H1 (cell line): ENCODE data around the gene SLC13A3. TPM values are rescaled to one million over a fixed set of nuclear protein-coding genes. Genes with fewer than 3 reads are reported as not detected.

Experiments used
- CTCF ChIA-PET: fragments of 300-600 bp; sonication (Branson Sonifier 250); formaldehyde crosslinking; loops from one replicate; lab custom pipeline; 2021; ENCODE audit not compliant: partially characterized antibody; lab: Charles Lee
- POLR2A ChIA-PET: fragments of 300-600 bp; sonication (Branson Sonifier 250); formaldehyde crosslinking; loops from one replicate; lab custom pipeline; 2021; ENCODE audit warnings: inconsistent platforms; ENCODE audit not compliant: partially characterized antibody; lab: Charles Lee
- DNase-seq, 2 experiments: peaks; one replicate each; pipeline versions ENCODE4 v3.0.0 to v3.0.0-alpha.2; 2010 to 2022; ENCODE audit warnings: low spot score in 2 of 2, low read depth in 1 of 2, mixed read lengths in 1 of 2
- FAIRE-seq: peaks from 2 replicates; lab custom pipeline; 2011; peaks lifted over from hg19 to GRCh38; lab: Jason Lieb, UNC
- H2AFZ ChIP-seq: 2 replicates; pipeline ENCODE4 v1.8.1; 2012; ENCODE audit warnings: low read length, inconsistent platforms
- H2AK5ac ChIP-seq: 2 replicates; pipeline ENCODE4 v1.6.1; 2013; ENCODE audit warnings: low read depth, low read length
- H2BK120ac ChIP-seq: replicated peaks from 2 replicates; pipeline ENCODE3; 2013; ENCODE audit warnings: low read depth, low read length, inconsistent platforms
- H2BK12ac ChIP-seq: 2 replicates; pipeline ENCODE4 v1.6.1; 2013; ENCODE audit warnings: low read depth, low read length
- H2BK15ac ChIP-seq: 2 replicates; pipeline ENCODE4 v1.6.1; 2013; ENCODE audit warnings: low read length
- H2BK20ac ChIP-seq: 2 replicates; pipeline ENCODE4 v1.6.1; 2013; ENCODE audit warnings: low read length
- H2BK5ac ChIP-seq: 2 replicates; pipeline ENCODE4 v1.6.1; 2013; ENCODE audit warnings: low read depth, low read length
- H3K14ac ChIP-seq: 2 replicates; pipeline ENCODE4 v1.6.1; 2013; ENCODE audit warnings: inconsistent platforms; ENCODE audit not compliant: insufficient read length
- H3K18ac ChIP-seq: 2 replicates; pipeline ENCODE4 v1.6.1; 2013; ENCODE audit warnings: low read length; ENCODE audit errors: extremely low read depth
- H3K23ac ChIP-seq: 2 replicates; pipeline ENCODE4 v1.6.1; 2013; ENCODE audit warnings: inconsistent platforms; ENCODE audit not compliant: insufficient read length
- H3K23me2 ChIP-seq: 2 replicates; pipeline ENCODE4 v1.6.1; 2013; ENCODE audit warnings: low read depth, low read length
- H3K27ac ChIP-seq: 2 replicates; pipeline ENCODE4 v1.6.1; 2011; ENCODE audit warnings: low read depth, low read length, inconsistent platforms
- H3K27me3 ChIP-seq, 4 experiments: replicated peaks in 1 of 4; 1 replicate in 1 of 4; 2 replicates in 3 of 4; pipeline versions ENCODE4 v1.6.1 to v1.8.1; 2011 to 2013; ENCODE audit warnings: low read length in 3 of 4, mild to moderate bottlenecking in 3 of 4, inconsistent platforms in 2 of 4, mixed read lengths in 2 of 4, moderate library complexity in 1 of 4; ENCODE audit not compliant: control insufficient read depth in 3 of 4, insufficient read depth in 3 of 4; ENCODE audit errors: extremely low read depth in 1 of 4
- H3K36me3 ChIP-seq, 4 experiments: 2 replicates each; pipeline versions ENCODE4 v1.6.1 to v1.8.1; 2011 to 2013; ENCODE audit warnings: mild to moderate bottlenecking in 4 of 4, low read length in 3 of 4, moderate library complexity in 2 of 4, control low read depth in 1 of 4, inconsistent platforms in 1 of 4; ENCODE audit not compliant: insufficient read depth in 4 of 4, control insufficient read depth in 2 of 4
- H3K4ac ChIP-seq: replicated peaks from 2 replicates; pipeline ENCODE3; 2013; ENCODE audit warnings: low read length, low read depth, mixed read lengths, inconsistent platforms; ENCODE audit not compliant: insufficient read length
- H3K4me1 ChIP-seq, 4 experiments: replicated peaks in 1 of 4; 1 replicate in 1 of 4; 2 replicates in 3 of 4; pipeline versions ENCODE4 v1.6.1 to v1.8.1; 2011 to 2013; ENCODE audit warnings: low read length in 3 of 4, inconsistent platforms in 2 of 4, mixed read lengths in 1 of 4; ENCODE audit not compliant: insufficient read depth in 4 of 4, control insufficient read depth in 3 of 4
- H3K4me2 ChIP-seq, 2 experiments: 2 replicates each; pipeline versions ENCODE4 v1.6.1 to v1.8.1; 2011 to 2013; ENCODE audit warnings: low read depth in 2 of 2, low read length in 2 of 2, control low read depth in 1 of 2, inconsistent platforms in 1 of 2, mild to moderate bottlenecking in 1 of 2; ENCODE audit not compliant: insufficient read depth in 1 of 2
- H3K4me3 ChIP-seq, 4 experiments: fragments of 200-600, 300-600 bp in 1 of 4; sonication (generic), shearing (Covaris generic), sonication (Bioruptor Twin) in 1 of 4; 2 replicates each; pipeline versions ENCODE4 v1.5.1 to v1.8.1; 2011 to 2016; ENCODE audit warnings: low read length in 4 of 4, low read depth in 3 of 4, control low read depth in 2 of 4, inconsistent platforms in 2 of 4, mild to moderate bottlenecking in 2 of 4, mixed read lengths in 1 of 4, moderate library complexity in 1 of 4; ENCODE audit not compliant: insufficient read depth in 2 of 4; ENCODE audit errors: extremely low read depth in 1 of 4
- H3K56ac ChIP-seq: replicated peaks from 2 replicates; pipeline ENCODE3; 2013; ENCODE audit warnings: low read depth, mild to moderate bottlenecking, mixed read lengths, low read length, inconsistent platforms; ENCODE audit not compliant: insufficient read length
- H3K79me1 ChIP-seq: 2 replicates; pipeline ENCODE4 v1.6.1; 2013; ENCODE audit warnings: low read depth, low read length, control low read depth
- H3K79me2 ChIP-seq, 2 experiments: 2 replicates each; pipeline versions ENCODE4 v1.6.1 to v1.8.1; 2012 to 2013; ENCODE audit warnings: low read length in 2 of 2, mild to moderate bottlenecking in 2 of 2, inconsistent platforms in 1 of 2; ENCODE audit not compliant: insufficient read depth in 2 of 2, control insufficient read depth in 1 of 2
- H3K9ac ChIP-seq, 4 experiments: replicated peaks in 1 of 4; 1 replicate in 1 of 4; 2 replicates in 3 of 4; pipeline versions ENCODE4 v1.6.1 to v1.8.1; 2011 to 2013; ENCODE audit warnings: low read depth in 3 of 4, low read length in 3 of 4, control low read depth in 2 of 4, mild to moderate bottlenecking in 2 of 4, moderate library complexity in 2 of 4, inconsistent platforms in 1 of 4; ENCODE audit errors: extremely low read depth in 1 of 4
- H3K9me3 ChIP-seq, 2 experiments: 2 replicates each; pipeline versions ENCODE4 v1.6.1 to v1.8.1; 2012 to 2013; ENCODE audit warnings: mild to moderate bottlenecking in 2 of 2, moderate library complexity in 2 of 2, control low read depth in 1 of 2, inconsistent platforms in 1 of 2, low read depth in 1 of 2, low read length in 1 of 2, mixed read lengths in 1 of 2; ENCODE audit not compliant: insufficient read depth in 2 of 2
- H4K20me1 ChIP-seq, 2 experiments: replicated peaks in 1 of 2; 2 replicates each; pipeline versions ENCODE3 to v1.8.1; 2011 to 2013; ENCODE audit warnings: inconsistent platforms in 2 of 2, low read length in 2 of 2, mild to moderate bottlenecking in 1 of 2; ENCODE audit not compliant: insufficient read depth in 2 of 2, control insufficient read depth in 1 of 2
- H4K5ac ChIP-seq: 2 replicates; pipeline ENCODE4 v1.6.1; 2013; ENCODE audit warnings: low read length, low read depth, mixed read lengths, inconsistent platforms; ENCODE audit not compliant: insufficient read length
- H4K8ac ChIP-seq: 2 replicates; pipeline ENCODE4 v1.8.0; 2013; ENCODE audit warnings: mild to moderate bottlenecking, moderate library complexity, low read length, inconsistent platforms; ENCODE audit not compliant: insufficient read depth; ENCODE audit errors: extremely low read depth
- H4K91ac ChIP-seq: replicated peaks from 2 replicates; pipeline ENCODE3; 2013; ENCODE audit warnings: low read length, mixed read lengths, inconsistent platforms; ENCODE audit not compliant: insufficient read length
- BACH1 ChIP-seq: IDR thresholded peaks from 2 replicates; pipeline ENCODE4 v1.6.1; 2012; ENCODE audit warnings: low read length, improper control_type of control experiment
- CBX5 ChIP-seq: fragments of 300-800, 300-1000 bp; sonication (generic); IDR thresholded peaks from 2 replicates; pipeline ENCODE4 v1.7.1; 2016; ENCODE audit warnings: antibody characterized with exemption, low read length, low read depth
- E2F6 ChIP-seq: IDR thresholded peaks from 2 replicates; pipeline ENCODE4 v1.6.1; 2012; ENCODE audit warnings: inconsistent platforms
- EZH2 ChIP-seq: fragments of 200-600 bp; sonication (generic); IDR thresholded peaks from 2 replicates; pipeline ENCODE4 v1.7.1; 2012; ENCODE audit warnings: low read depth, mild to moderate bottlenecking, moderate library complexity, low read length, inconsistent platforms; ENCODE audit not compliant: severe bottlenecking
- GTF2F1 ChIP-seq: IDR thresholded peaks from 2 replicates; pipeline ENCODE4 v1.6.1; 2012; ENCODE audit warnings: low read depth, low read length, improper control_type of control experiment, borderline replicate concordance
- JUN ChIP-seq: IDR thresholded peaks from 2 replicates; pipeline ENCODE4 v1.6.1; 2011; ENCODE audit warnings: low read depth, mild to moderate bottlenecking, improper control_type of control experiment, low read length
- NRF1 ChIP-seq: IDR thresholded peaks from 2 replicates; pipeline ENCODE4 v1.6.1; 2011; ENCODE audit warnings: mild to moderate bottlenecking, low read depth, low read length, improper control_type of control experiment
- PHF8 ChIP-seq: fragments of 200-600 bp; sonication (generic); conservative IDR thresholded peaks from 2 replicates; pipeline ENCODE4 v1.7.1; 2012; ENCODE audit warnings: low read depth, mild to moderate bottlenecking, inconsistent platforms, low read length, moderate library complexity
- SIRT6 ChIP-seq: IDR thresholded peaks from one replicate; pipeline ENCODE4 v1.7.1; 2012; ENCODE audit warnings: low read length, inconsistent platforms
- SIX5 ChIP-seq: IDR thresholded peaks from 2 replicates; pipeline ENCODE4 v1.6.1; 2011; ENCODE audit warnings: mild to moderate bottlenecking, low read depth, low read length
- SP1 ChIP-seq: IDR thresholded peaks from 2 replicates; pipeline ENCODE4 v1.6.1; 2011; ENCODE audit warnings: low read depth, low read length
- SP2 ChIP-seq: IDR thresholded peaks from 2 replicates; pipeline ENCODE4 v1.6.1; 2012; ENCODE audit warnings: mild to moderate bottlenecking, low read length, inconsistent platforms
- TAF1 ChIP-seq: IDR thresholded peaks from 2 replicates; pipeline ENCODE4 v1.6.1; 2011; ENCODE audit warnings: mild to moderate bottlenecking, low read depth, low read length
- USF2 ChIP-seq: IDR thresholded peaks from 2 replicates; pipeline ENCODE4 v1.6.1; 2011; ENCODE audit warnings: low read length, improper control_type of control experiment
- WGBS, 2 experiments: shearing (Covaris generic) in 1 of 2; methylation state at CpG; one replicate each; pipeline versions ENCODE4 v1.1.6 to v1.1.7; 2013 to 2015; ENCODE audit warnings: low lambda C conversion rate in 2 of 2, mixed read lengths in 2 of 2, inconsistent platforms in 1 of 2, low coverage in 1 of 2, missing lambda C conversion rate in 1 of 2; ENCODE audit not compliant: insufficient replicate concordance in 2 of 2, insufficient coverage in 1 of 2, insufficient read length in 1 of 2; ENCODE audit errors: extremely low coverage in 1 of 2, missing lambda C conversion rate in 1 of 2; 5-methylcytosine and 5-hydroxymethylcytosine counted together
- polyA plus RNA-seq, 7 experiments: library from polyadenylated mRNA; depleted of rRNA in 3 of 7; stranded (reverse) in 5 of 7; unstranded in 2 of 7; fragments of >200 nt in 5 of 7; fragments of 200-250 nt in 2 of 7; gene quantifications; 1 replicate in 5 of 7; 2 replicates in 1 of 7; 4 replicates in 1 of 7; pipeline versions ENCODE4 v1.2.1 to v1.2.3, GENCODE V29; 2011 to 2013; ENCODE audit warnings: missing spikeins in 2 of 7, mixed read lengths in 2 of 7
- total RNA-seq: library from RNA; stranded (reverse); fragmentation: NEBNext Ultra II Directional; extraction: Animal tissue kit (Norgen Biotek cat#: 25700); gene quantifications from 2 replicates; pipeline ENCODE4 v1.2.1, GENCODE V29; 2021

The SLC13A3 gene
- total and polyA plus RNA-seq, 2 of the 8 experiments (the other 6 are each of a cell fraction or from before 2014, with no cell fraction given), result 9.4 to 12.6 TPM

DNA sequence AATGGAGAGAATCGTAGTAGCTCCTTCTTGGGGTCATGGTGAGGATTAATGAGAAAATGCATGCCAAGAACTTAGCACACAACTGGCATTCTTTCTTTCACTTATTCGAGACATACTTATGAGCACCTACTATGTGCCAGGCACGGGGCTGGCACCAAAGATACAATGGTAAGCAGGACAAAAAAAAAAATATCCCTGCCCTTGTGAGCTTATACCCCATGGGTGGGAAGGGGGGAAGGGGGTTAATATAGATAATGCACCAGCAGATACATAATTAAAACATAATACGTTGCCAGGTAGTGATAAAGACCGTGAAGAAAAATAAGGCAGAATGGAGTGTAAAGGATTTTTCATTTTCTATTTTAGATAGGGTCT is 8.3 kb downstream of the SLC13A3 start:
- H3K23ac ChIP-seq, result no peak overlapping the region
- no peaks in the 10 kb centered on the region for H3K79me1 ChIP-seq
- H4K91ac ChIP-seq, result no peak overlapping the region
- H2BK20ac ChIP-seq, result no peak overlapping the region
- CTCF ChIA-PET, result interaction anchor here (0.6 to 2.8 kb wide), 5 partner anchors 8 to 121 kb away, joined by 3 to 10 read pairs (median 3); partner anchors contain the start of gene SLC13A3
- H3K27ac ChIP-seq, result no peak overlapping the region
- H3K4me3 ChIP-seq, result no peak overlapping the region
- H2BK15ac ChIP-seq, result no peak overlapping the region
- peaks cover 0 to 4% (median 2%) of the 10 kb centered on the region in 4 experiments; a peak in 3 of 7 replicates for H3K4me1 ChIP-seq
- H4K20me1 ChIP-seq, result peaks cover 0 to 1% of the 10 kb centered on the region in 2 experiments
- H3K4ac ChIP-seq, result no peak overlapping the region
- FAIRE-seq (no peak), DNase-seq (no peak)
- no peaks in the 10 kb centered on the region for H3K9me3 ChIP-seq
- no peak overlapping the region for H2AK5ac ChIP-seq
- no peak overlapping the region for H2BK120ac ChIP-seq
- H3K18ac ChIP-seq, result no peak overlapping the region
- H3K9ac ChIP-seq, result no peak overlapping the region
- POLR2A ChIA-PET, result interaction anchor here (1.0 to 1.6 kb wide), 2 partner anchors 10 to 12 kb away, joined by 4 read pairs; no protein-coding TSS in a partner anchor
- H2BK5ac ChIP-seq, result no peak overlapping the region
- WGBS, 2 experiments, result 96% methylated on average over 5 of the region's 5 CpGs; no CpG with 5 or more reads in 1 of the 2 experiments
- no peaks in the 10 kb centered on the region for H3K79me2 ChIP-seq
- no peak overlapping the region for H2AFZ ChIP-seq
- H3K4me2 ChIP-seq, result no peak overlapping the region
- H3K27me3 ChIP-seq, result no peaks in the 10 kb centered on the region
- H3K23me2 ChIP-seq, result no peaks in the 10 kb centered on the region
- no peak overlapping the region for H4K8ac ChIP-seq
- H2BK12ac ChIP-seq, result no peak overlapping the region
- H4K5ac ChIP-seq, result no peak overlapping the region
- H3K14ac ChIP-seq, result no peak overlapping the region
- no peaks in the 10 kb centered on the region for H3K36me3 ChIP-seq
- H3K56ac ChIP-seq, result no peak overlapping the region
- no peak for TF ChIP-seq NRF1
- TF ChIP-seq SP2, result no peak
- no peak for TF ChIP-seq SIRT6
- TF ChIP-seq CBX5, result no peak
- TF ChIP-seq BACH1, result no peak
- TF ChIP-seq EZH2, result no peak
- no peak for TF ChIP-seq SIX5
- TF ChIP-seq USF2, result no peak
- TF ChIP-seq JUN, result no peak
- TF ChIP-seq E2F6, result no peak
- TF ChIP-seq TAF1, result no peak
- no peak for TF ChIP-seq PHF8
- TF ChIP-seq SP1, result no peak
- no peak for TF ChIP-seq GTF2F1
